HEK293T (cell line): ENCODE measurements around the gene SMARCAD1.
A peak's percentile ranks its signal among the peaks of the same experiment; 100 is the strongest.

ENCODE experiments used
- CTCF ChIA-PET: fragments of 350-600 bp; formaldehyde crosslinking; extraction: SDS; loops from one replicate; lab custom pipeline; 2021; ENCODE audit warnings: antibody characterized with exemption, inconsistent platforms; lab: Yijun Ruan, JAX
- POLR2A ChIA-PET: fragments of 350-600 bp; formaldehyde crosslinking; extraction: SDS; loops from one replicate; lab custom pipeline; 2020; ENCODE audit warnings: antibody characterized with exemption, inconsistent platforms; lab: Yijun Ruan, JAX
- DNase-seq: peaks from one replicate; pipeline ENCODE4 v3.0.0; 2012; ENCODE audit warnings: mixed read lengths; ENCODE audit errors: extremely low spot score
- ARNT ChIP-seq: fragments of 450-650 bp; IDR thresholded peaks from 2 replicates; pipeline ENCODE4 v1.6.1; 2017; ENCODE audit warnings: mild to moderate bottlenecking
- BHLHE40 ChIP-seq: fragments of 450-650 bp; IDR thresholded peaks from 2 replicates; pipeline ENCODE4 v1.6.1; 2016; ENCODE audit warnings: mild to moderate bottlenecking, moderate library complexity, borderline replicate concordance
- CTBP1 ChIP-seq: fragments of 450-650 bp; IDR thresholded peaks from 2 replicates; pipeline ENCODE4 v1.6.1; 2016; ENCODE audit warnings: borderline replicate concordance
- ELF4 ChIP-seq: fragments of 450-650 bp; IDR thresholded peaks from 2 replicates; pipeline ENCODE4 v1.6.1; 2017; ENCODE audit warnings: antibody characterized with exemption
- FOXA1 ChIP-seq: fragments of 450-650 bp; IDR thresholded peaks from 2 replicates; pipeline ENCODE4 v1.6.1; 2016; ENCODE audit warnings: mild to moderate bottlenecking
- FOXK2 ChIP-seq: fragments of 450-650 bp; IDR thresholded peaks from 2 replicates; pipeline ENCODE4 v1.6.1; 2016; ENCODE audit warnings: mild to moderate bottlenecking
- FOXM1 ChIP-seq: fragments of 450-650 bp; IDR thresholded peaks from 2 replicates; pipeline ENCODE4 v1.6.1; 2017; ENCODE audit warnings: mild to moderate bottlenecking, borderline replicate concordance
- HDGF ChIP-seq: fragments of 450-650 bp; IDR thresholded peaks from 2 replicates; pipeline ENCODE4 v1.6.1; 2017; ENCODE audit warnings: antibody characterized with exemption, borderline replicate concordance
- L3MBTL2 ChIP-seq: fragments of 450-650 bp; conservative IDR thresholded peaks from 2 replicates; pipeline ENCODE4 v1.6.1; 2016; ENCODE audit warnings: mild to moderate bottlenecking
- LEF1 ChIP-seq: fragments of 450-650 bp; IDR thresholded peaks from 2 replicates; pipeline ENCODE4 v1.6.1; 2017; ENCODE audit warnings: mild to moderate bottlenecking, borderline replicate concordance
- NFRKB ChIP-seq: fragments of 450-650 bp; IDR thresholded peaks from 2 replicates; pipeline ENCODE4 v1.6.1; 2016; ENCODE audit warnings: mild to moderate bottlenecking, moderate library complexity
- SP1 ChIP-seq: fragments of 450-650 bp; IDR thresholded peaks from 2 replicates; pipeline ENCODE4 v1.6.1; 2017
- SUZ12 ChIP-seq: fragments of 450-650 bp; IDR thresholded peaks from 2 replicates; pipeline ENCODE4 v1.6.1; 2016; ENCODE audit warnings: mild to moderate bottlenecking
- TARDBP ChIP-seq: fragments of 450-650 bp; IDR thresholded peaks from 2 replicates; pipeline ENCODE4 v1.6.1; 2016
- ZNF384 ChIP-seq: fragments of 450-650 bp; IDR thresholded peaks from 2 replicates; pipeline ENCODE4 v1.6.1; 2016
- TF ChIP-seq, protein P1 (sequence below): fragments of 450-650 bp; IDR thresholded peaks from 2 replicates; pipeline ENCODE4 v1.6.1; 2016

Gene SMARCAD1

DNA sequence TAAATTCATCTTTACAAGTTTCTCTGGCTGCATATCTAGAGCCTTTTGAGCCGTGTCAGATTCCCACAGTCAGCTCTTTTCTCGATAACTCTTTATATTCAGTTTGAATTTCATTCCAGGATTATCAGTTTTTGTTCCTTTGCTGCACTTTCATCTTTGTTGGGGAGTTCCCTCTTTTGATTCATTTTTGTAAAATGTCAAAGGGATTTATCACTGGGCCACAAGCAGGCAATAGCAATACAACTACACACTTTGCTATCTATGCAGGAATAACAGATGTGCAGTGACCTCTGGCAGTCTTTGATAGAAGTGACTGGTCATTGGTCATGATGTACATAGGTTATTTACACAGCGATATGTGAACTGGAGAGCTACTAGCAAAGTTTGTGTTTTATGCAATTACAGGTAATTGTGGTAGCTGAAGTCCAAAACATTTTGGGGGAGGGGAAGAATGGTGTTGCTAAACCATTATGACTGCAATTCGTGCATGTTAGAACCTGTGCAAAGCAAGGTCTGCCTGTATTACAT lies 91.1 kb downstream of the SMARCAD1 start:
- DNase-seq: no peak
- ChIA-PET CTCF (no interaction called here), POLR2A (no interaction called here)
- TF ChIP-seq ARNT: no peak
- no peak for TF ChIP-seq SP1
- TF ChIP-seq ZNF384: no peak
- TF ChIP-seq FOXA1: no peak
- no peak for TF ChIP-seq L3MBTL2
- TF ChIP-seq ELF4: no peak
- no peak for TF ChIP-seq TARDBP
- no peak for TF ChIP-seq NFRKB
- TF ChIP-seq CTBP1: no peak
- no peak for TF ChIP-seq HDGF
- no peak for TF ChIP-seq LEF1
- TF ChIP-seq, protein P1, sequence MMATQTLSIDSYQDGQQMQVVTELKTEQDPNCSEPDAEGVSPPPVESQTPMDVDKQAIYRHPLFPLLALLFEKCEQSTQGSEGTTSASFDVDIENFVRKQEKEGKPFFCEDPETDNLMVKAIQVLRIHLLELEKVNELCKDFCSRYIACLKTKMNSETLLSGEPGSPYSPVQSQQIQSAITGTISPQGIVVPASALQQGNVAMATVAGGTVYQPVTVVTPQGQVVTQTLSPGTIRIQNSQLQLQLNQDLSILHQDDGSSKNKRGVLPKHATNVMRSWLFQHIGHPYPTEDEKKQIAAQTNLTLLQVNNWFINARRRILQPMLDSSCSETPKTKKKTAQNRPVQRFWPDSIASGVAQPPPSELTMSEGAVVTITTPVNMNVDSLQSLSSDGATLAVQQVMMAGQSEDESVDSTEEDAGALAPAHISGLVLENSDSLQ: no peak
- no peak for TF ChIP-seq BHLHE40
- no peak for TF ChIP-seq SUZ12
- TF ChIP-seq FOXM1: no peak
- no peak for TF ChIP-seq FOXK2

GRCh38 chr4:94302191-94302590 lies 94.5 kb downstream of the SMARCAD1 start:
- no peak for DNase-seq
- no peak for TF ChIP-seq FOXK2
- TF ChIP-seq HDGF: no peak
- no peak for TF ChIP-seq BHLHE40
- no peak for TF ChIP-seq L3MBTL2
- TF ChIP-seq SP1: no peak
- no peak for TF ChIP-seq CTBP1
- TF ChIP-seq, protein P1: no peak
- TF ChIP-seq FOXA1: no peak
- no peak for TF ChIP-seq NFRKB
- TF ChIP-seq ARNT: no peak
- TF ChIP-seq SUZ12: no peak
- ChIA-PET CTCF (no interaction called here), POLR2A (no interaction called here)

DNA sequence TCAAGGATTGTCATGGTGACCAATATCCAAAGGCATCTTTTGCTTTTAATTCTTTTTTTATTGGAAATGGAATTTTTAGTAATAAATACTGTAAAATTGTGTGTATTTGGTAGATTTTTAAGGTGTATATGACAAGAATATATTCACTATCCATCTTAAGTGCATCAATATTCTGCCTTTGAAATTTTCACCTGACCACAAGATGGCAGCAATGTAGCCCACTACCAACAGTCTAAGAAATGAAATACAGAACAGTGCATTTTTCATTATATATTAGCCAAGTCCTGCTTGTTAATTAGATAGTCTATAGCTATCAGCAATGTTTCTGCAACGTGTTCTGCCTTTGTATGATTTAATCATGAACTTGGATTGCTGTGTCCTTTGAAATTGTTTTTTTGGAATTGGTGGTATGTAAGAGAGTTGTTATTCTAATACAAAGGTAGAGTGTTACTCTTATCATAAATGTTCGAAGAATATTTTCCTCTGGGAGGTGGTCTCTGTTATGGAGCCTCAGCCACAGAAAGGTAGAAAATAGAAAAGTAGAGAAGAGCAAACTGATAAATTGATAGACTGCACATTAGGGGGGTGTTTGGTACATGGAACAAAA lies 96.8 kb downstream of the SMARCAD1 start:
- CTCF ChIA-PET: no interaction called here
- peak; percentile 19 for DNase-seq

GRCh38 chr4:94305466-94306225 lies 98.0 kb downstream of the SMARCAD1 start:
- CTCF ChIA-PET: interaction anchor here (1.2 kb wide), 1 partner anchor 84 kb away, joined by 4 read pairs; no protein-coding TSS in a partner anchor
- POLR2A ChIA-PET: no interaction called here
- DNase-seq: no peak
- TF ChIP-seq FOXM1: no peak
- no peak for TF ChIP-seq TARDBP
- no peak for TF ChIP-seq SP1
- TF ChIP-seq NFRKB: no peak
- TF ChIP-seq ARNT: no peak
- TF ChIP-seq FOXA1: no peak
- TF ChIP-seq, protein P1: no peak
- TF ChIP-seq HDGF: no peak
- no peak for TF ChIP-seq SUZ12
- TF ChIP-seq FOXK2: no peak
- no peak for TF ChIP-seq ELF4
- TF ChIP-seq ZNF384: no peak
- TF ChIP-seq BHLHE40: no peak
- TF ChIP-seq L3MBTL2: no peak

More for the DNA sequence above, 96.8 kb downstream of the SMARCAD1 start:
- POLR2A ChIA-PET: no interaction called here
- TF ChIP-seq ELF4: no peak
- TF ChIP-seq, protein P1: no peak
- TF ChIP-seq FOXA1: no peak
- TF ChIP-seq TARDBP: no peak
- no peak for TF ChIP-seq SUZ12
- TF ChIP-seq SP1: no peak
- TF ChIP-seq HDGF: no peak
- TF ChIP-seq FOXK2: no peak
- TF ChIP-seq ZNF384: no peak
- no peak for TF ChIP-seq LEF1
- TF ChIP-seq FOXM1: no peak
- TF ChIP-seq ARNT: no peak
- TF ChIP-seq BHLHE40: no peak
- TF ChIP-seq L3MBTL2: no peak
- no peak for TF ChIP-seq CTBP1
- TF ChIP-seq NFRKB: no peak

- no peak for TF ChIP-seq HDGF
- no peak for TF ChIP-seq ZNF384
- no peak for TF ChIP-seq TARDBP
- TF ChIP-seq L3MBTL2: no peak
- no peak for TF ChIP-seq FOXM1
- no peak for TF ChIP-seq SUZ12
- TF ChIP-seq BHLHE40: no peak
- TF ChIP-seq, protein P1: no peak
- no peak for DNase-seq
- POLR2A ChIA-PET: no interaction called here
- CTCF ChIA-PET: no interaction called here
These were observed 99.0 kb downstream of the SMARCAD1 start for GRCh38 chr4:94306713-94307112.
